ENCODE results near the gene ARPP21.

ARPP21 gene

GRCh38 chr3:35601959-35602358 lies 37.4 kb upstream of the ARPP21 start (continued):
- TF ChIP-seq, protein P1, sequence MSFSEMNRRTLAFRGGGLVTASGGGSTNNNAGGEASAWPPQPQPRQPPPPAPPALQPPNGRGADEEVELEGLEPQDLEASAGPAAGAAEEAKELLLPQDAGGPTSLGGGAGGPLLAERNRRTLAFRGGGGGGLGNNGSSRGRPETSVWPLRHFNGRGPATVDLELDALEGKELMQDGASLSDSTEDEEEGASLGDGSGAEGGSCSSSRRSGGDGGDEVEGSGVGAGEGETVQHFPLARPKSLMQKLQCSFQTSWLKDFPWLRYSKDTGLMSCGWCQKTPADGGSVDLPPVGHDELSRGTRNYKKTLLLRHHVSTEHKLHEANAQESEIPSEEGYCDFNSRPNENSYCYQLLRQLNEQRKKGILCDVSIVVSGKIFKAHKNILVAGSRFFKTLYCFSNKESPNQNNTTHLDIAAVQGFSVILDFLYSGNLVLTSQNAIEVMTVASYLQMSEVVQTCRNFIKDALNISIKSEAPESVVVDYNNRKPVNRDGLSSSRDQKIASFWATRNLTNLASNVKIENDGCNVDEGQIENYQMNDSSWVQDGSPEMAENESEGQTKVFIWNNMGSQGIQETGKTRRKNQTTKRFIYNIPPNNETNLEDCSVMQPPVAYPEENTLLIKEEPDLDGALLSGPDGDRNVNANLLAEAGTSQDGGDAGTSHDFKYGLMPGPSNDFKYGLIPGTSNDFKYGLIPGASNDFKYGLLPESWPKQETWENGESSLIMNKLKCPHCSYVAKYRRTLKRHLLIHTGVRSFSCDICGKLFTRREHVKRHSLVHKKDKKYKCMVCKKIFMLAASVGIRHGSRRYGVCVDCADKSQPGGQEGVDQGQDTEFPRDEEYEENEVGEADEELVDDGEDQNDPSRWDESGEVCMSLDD (tag by site-specific recombination; IDR thresholded peaks at IDR 0.05) = no peak
- TF ChIP-seq ZNF660 (tag by site-specific recombination; IDR thresholded peaks at IDR 0.05) = no peak

DNA sequence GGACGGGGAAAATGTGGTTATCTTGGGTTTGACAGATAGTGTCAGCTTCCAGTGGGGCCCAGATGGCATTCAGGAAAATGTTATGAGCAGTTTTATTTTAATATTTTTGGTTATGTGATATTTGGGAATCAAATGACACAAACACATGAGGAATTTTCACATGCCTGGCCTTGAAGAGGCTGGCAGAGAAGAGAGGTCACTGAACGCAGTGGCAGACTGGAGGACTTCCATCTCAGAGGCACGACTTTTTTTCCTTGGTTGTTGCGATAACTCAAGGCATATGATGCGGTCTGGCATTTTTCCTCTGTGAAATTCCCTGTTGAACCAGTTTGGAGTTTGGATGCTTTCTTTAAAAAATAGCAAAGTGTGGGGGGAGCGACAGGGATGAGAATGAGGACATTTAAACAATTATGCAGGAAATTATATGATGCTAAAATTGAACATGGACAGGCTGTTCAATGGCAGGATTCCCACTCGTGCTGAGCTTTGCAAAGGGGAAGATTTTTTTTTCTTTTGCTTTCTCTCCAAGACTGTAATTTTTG lies 36.9 kb upstream of the ARPP21 start:
- ChIA-PET CTCF (no interaction called here), POLR2A (no interaction called here)
- no peaks in the 10 kb centered on the region for H3K36me3 ChIP-seq (ENCODE audit: control insufficient read depth in 2 of 2, insufficient read depth in 1 of 2, low read length in 2 of 2)
- TF ChIP-seq BCL11A (tag by site-specific recombination; IDR thresholded peaks at IDR 0.05; ENCODE audit: low read depth) = no peak
- no peak for TF ChIP-seq ZNF423 (tag by site-specific recombination; IDR thresholded peaks at IDR 0.05)
- no peak for TF ChIP-seq ZNF776 (tag by site-specific recombination; IDR thresholded peaks at IDR 0.05; ENCODE audit: borderline replicate concordance)
- no peak for TF ChIP-seq SETDB1 (IDR thresholded peaks at IDR 0.05; ENCODE audit: insufficient read length, low read length)
- no peak for TF ChIP-seq ZNF664 (tag by site-specific recombination; IDR thresholded peaks at IDR 0.05)
- TF ChIP-seq ZNF585B (tag by site-specific recombination; IDR thresholded peaks at IDR 0.05) = no peak
- TF ChIP-seq, protein P2, sequence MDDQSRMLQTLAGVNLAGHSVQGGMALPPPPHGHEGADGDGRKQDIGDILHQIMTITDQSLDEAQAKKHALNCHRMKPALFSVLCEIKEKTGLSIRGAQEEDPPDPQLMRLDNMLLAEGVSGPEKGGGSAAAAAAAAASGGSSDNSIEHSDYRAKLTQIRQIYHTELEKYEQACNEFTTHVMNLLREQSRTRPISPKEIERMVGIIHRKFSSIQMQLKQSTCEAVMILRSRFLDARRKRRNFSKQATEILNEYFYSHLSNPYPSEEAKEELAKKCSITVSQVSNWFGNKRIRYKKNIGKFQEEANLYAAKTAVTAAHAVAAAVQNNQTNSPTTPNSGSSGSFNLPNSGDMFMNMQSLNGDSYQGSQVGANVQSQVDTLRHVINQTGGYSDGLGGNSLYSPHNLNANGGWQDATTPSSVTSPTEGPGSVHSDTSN (CRISPR knock-in tag; IDR thresholded peaks at IDR 0.05) = no peak
- no peak for TF ChIP-seq ZNF561 (tag by site-specific recombination; IDR thresholded peaks at IDR 0.05; ENCODE audit: borderline replicate concordance)
- TF ChIP-seq, protein P3, sequence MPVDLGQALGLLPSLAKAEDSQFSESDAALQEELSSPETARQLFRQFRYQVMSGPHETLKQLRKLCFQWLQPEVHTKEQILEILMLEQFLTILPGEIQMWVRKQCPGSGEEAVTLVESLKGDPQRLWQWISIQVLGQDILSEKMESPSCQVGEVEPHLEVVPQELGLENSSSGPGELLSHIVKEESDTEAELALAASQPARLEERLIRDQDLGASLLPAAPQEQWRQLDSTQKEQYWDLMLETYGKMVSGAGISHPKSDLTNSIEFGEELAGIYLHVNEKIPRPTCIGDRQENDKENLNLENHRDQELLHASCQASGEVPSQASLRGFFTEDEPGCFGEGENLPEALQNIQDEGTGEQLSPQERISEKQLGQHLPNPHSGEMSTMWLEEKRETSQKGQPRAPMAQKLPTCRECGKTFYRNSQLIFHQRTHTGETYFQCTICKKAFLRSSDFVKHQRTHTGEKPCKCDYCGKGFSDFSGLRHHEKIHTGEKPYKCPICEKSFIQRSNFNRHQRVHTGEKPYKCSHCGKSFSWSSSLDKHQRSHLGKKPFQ (tag by site-specific recombination; IDR thresholded peaks at IDR 0.05) = no peak
- TF ChIP-seq ZNF624 (tag by site-specific recombination; IDR thresholded peaks at IDR 0.05) = no peak
- no peak for TF ChIP-seq KLF7 (tag by site-specific recombination; IDR thresholded peaks at IDR 0.05; ENCODE audit: borderline replicate concordance)
- TF ChIP-seq ZNF354C (tag by site-specific recombination; IDR thresholded peaks at IDR 0.05; ENCODE audit: borderline replicate concordance, low read depth) = no peak
- no peak for TF ChIP-seq ZNF19 (tag by site-specific recombination; IDR thresholded peaks at IDR 0.05; ENCODE audit: low read depth)
- no peak for TF ChIP-seq ZBTB17 (tag by site-specific recombination; IDR thresholded peaks at IDR 0.05)
- no peak for TF ChIP-seq ZFP41 (tag by site-specific recombination; IDR thresholded peaks at IDR 0.05; ENCODE audit: borderline replicate concordance)
- TF ChIP-seq ZNF473 (tag by site-specific recombination; IDR thresholded peaks at IDR 0.05) = no peak
- TF ChIP-seq ZNF302 (tag by site-specific recombination; IDR thresholded peaks at IDR 0.05; ENCODE audit: low read depth) = no peak
- no peak for TF ChIP-seq ZNF274 (IDR thresholded peaks at IDR 0.05; ENCODE audit: low read length)
- TF ChIP-seq ZNF274 (tag by site-specific recombination; IDR thresholded peaks at IDR 0.05; ENCODE audit: borderline replicate concordance) = no peak
- H3K27ac ChIP-seq (ENCODE audit: extremely low read depth, low read depth, low read length) = no peak overlapping the region
- H3K4me1 ChIP-seq (ENCODE audit: control insufficient read depth, insufficient read depth, low read length) = no peaks in the 10 kb centered on the region
- H3K4me3 ChIP-seq (ENCODE audit: low read depth, low read length) = no peak overlapping the region
- H3K9me3 ChIP-seq (ENCODE audit: control insufficient read depth, insufficient read depth, low read depth, low read length) = no peaks in the 10 kb centered on the region
